Measurements from ENCODE around the gene TMBIM1. TPM values are rescaled to one million over a fixed set of nuclear protein-coding genes. Genes with fewer than 3 reads are reported as not detected.

The TMBIM1 gene
- total and polyA plus RNA-seq, 9 of the 15 experiments (the other 6 are each of a cell fraction or from before 2014, with no cell fraction given) = 14.2 to 105 (median 47.0) TPM

DNA sequence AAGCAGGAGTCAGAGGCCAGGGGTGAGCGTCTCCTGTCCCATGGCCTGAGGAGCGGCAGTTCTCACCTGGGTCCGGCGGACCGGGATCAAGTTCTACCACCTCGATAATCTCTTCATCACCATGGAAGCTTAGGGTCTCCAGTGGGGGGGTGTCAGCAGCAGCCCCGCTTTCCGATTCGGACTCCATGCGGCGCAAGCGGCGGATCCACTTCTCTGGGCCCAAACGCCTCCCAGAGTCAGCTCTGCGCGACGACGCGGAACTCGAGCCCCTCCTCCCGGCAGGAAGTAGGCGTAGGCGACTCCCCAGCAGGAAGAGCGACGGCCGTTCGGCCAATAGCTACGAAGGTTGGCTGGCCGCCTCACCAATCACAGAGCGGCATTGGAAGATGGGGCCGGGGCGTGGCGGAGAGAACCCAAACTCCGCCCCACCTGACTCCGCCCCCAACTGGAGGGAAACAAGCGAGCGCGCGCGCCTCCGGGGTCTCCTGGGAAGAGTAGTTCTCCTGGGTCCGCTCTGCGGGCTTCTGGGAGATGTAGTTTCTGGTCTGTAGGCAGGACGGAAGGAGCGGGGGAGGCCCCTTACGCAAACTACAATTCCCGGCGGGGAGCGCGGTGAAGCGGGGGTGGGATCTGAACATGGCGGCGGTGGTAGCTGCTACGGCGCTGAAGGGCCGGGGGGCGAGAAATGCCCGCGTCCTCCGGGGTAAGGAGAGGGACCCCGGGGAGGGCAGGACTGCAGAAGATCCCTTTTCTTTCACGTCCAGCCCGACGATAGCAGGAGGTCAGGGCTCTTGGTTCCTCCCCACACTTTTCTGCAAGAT lies 22.2 kb downstream of the TMBIM1 start, which contains the start of the genes AAMP and PNKD (continued):
- no peak for TF ChIP-seq UBTF (IDR thresholded peaks at IDR 0.05; ENCODE audit: borderline replicate concordance in 1 of 2, low read depth in 2 of 2, low read length in 2 of 2)
- TF ChIP-seq LEF1 (IDR thresholded peaks at IDR 0.05) = no peak
- TF ChIP-seq TGIF2 (CRISPR knock-in tag; IDR thresholded peaks at IDR 0.05) = no peak
- TF ChIP-seq ZNF561 (CRISPR knock-in tag; conservative IDR thresholded peaks at IDR 0.05) = no peak
- TF ChIP-seq, protein P1, sequence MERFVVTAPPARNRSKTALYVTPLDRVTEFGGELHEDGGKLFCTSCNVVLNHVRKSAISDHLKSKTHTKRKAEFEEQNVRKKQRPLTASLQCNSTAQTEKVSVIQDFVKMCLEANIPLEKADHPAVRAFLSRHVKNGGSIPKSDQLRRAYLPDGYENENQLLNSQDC (CRISPR knock-in tag; IDR thresholded peaks at IDR 0.05) = no peak
- TF ChIP-seq HDAC2 (IDR thresholded peaks at IDR 0.05) = 0 out of 2 replicates have a peak, but pooled peaks have one; percentile 39
- TF ChIP-seq ZBTB33 (CRISPR knock-in tag; IDR thresholded peaks at IDR 0.05) = no peak
- TF ChIP-seq, protein P2, sequence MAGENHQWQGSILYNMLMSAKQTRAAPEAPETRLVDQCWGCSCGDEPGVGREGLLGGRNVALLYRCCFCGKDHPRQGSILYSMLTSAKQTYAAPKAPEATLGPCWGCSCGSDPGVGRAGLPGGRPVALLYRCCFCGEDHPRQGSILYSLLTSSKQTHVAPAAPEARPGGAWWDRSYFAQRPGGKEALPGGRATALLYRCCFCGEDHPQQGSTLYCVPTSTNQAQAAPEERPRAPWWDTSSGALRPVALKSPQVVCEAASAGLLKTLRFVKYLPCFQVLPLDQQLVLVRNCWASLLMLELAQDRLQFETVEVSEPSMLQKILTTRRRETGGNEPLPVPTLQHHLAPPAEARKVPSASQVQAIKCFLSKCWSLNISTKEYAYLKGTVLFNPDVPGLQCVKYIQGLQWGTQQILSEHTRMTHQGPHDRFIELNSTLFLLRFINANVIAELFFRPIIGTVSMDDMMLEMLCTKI (IDR thresholded peaks at IDR 0.05; ENCODE audit: partially characterized antibody) = no peak
- no peak for TF ChIP-seq BHLHE40 (IDR thresholded peaks at IDR 0.05; ENCODE audit: low read length)
- no peak for TF ChIP-seq KAT8 (IDR thresholded peaks at IDR 0.05; ENCODE audit: low read depth)
- no peak; the same call in 1 of the 2 replicates for TF ChIP-seq USF2 (CRISPR knock-in tag; IDR thresholded peaks at IDR 0.05)
- no peak for TF ChIP-seq ZNF764 (CRISPR knock-in tag; IDR thresholded peaks at IDR 0.05; ENCODE audit: low read depth)
- peak; percentile 93 for TF ChIP-seq CREB3L1 (IDR thresholded peaks at IDR 0.05; ENCODE audit: borderline replicate concordance, low read depth)
- TF ChIP-seq SRSF1 (IDR thresholded peaks at IDR 0.05; ENCODE audit: low read depth, low read length) = no peak
- TF ChIP-seq ZKSCAN3 (CRISPR knock-in tag; IDR thresholded peaks at IDR 0.05) = no peak
- TF ChIP-seq, protein P3, sequence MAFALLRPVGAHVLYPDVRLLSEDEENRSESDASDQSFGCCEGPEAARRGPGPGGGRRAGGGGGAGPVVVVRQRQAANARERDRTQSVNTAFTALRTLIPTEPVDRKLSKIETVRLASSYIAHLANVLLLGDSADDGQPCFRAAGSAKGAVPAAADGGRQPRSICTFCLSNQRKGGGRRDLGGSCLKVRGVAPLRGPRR (CRISPR knock-in tag; IDR thresholded peaks at IDR 0.05) = no peak
- peak; percentile 53 for TF ChIP-seq NFIC (IDR thresholded peaks at IDR 0.05)
- TF ChIP-seq RB1 (IDR thresholded peaks at IDR 0.05; ENCODE audit: low read depth) = peak; percentile 46
- TF ChIP-seq ZSCAN32 (CRISPR knock-in tag; IDR thresholded peaks at IDR 0.05) = no peak
